PC-3 (cell line): Measurements from ENCODE around the gene NEDD4L. TPM values are rescaled to one million over a fixed set of nuclear protein-coding genes. Genes with fewer than 3 reads are reported as not detected.

Experiments used
- ATAC-seq: fragments of 200-7000 bp; cut with Tn5 transposase; 2 replicates; pipeline ENCODE4 v1.9.1; 2020; ENCODE audit warnings: mild to moderate bottlenecking, moderate library complexity
- BruUV-seq: library from RNA; stranded (reverse); fragments of 400-500 nt; replicated peaks from 2 replicates; lab custom pipeline; 2021; lab: Mats Ljungman, UMichigan
- CTCF ChIA-PET: fragments of 300-600 bp; sonication (Branson Sonifier 250); formaldehyde crosslinking; loops from one replicate; lab custom pipeline; 2022; ENCODE audit warnings: antibody characterized with exemption; lab: Charles Lee
- POLR2A ChIA-PET: fragments of 300-600 bp; sonication (Branson Sonifier 250); formaldehyde crosslinking; loops from one replicate; lab custom pipeline; 2022; ENCODE audit warnings: antibody characterized with exemption; ENCODE audit not compliant: unreplicated experiment; lab: Charles Lee
- DNase-seq: peaks from one replicate; pipeline ENCODE4 v3.0.0-alpha.2; 2015
- H2AFZ ChIP-seq: fragments of 300-600 bp; sonication (generic); 2 replicates; pipeline ENCODE4 v1.6.0; 2016; ENCODE audit warnings: antibody characterized with exemption, low read length
- H3F3A ChIP-seq: fragments of 300-600 bp; sonication (generic); one replicate; pipeline ENCODE4 v1.6.0; 2017; ENCODE audit warnings: antibody characterized with exemption, low read length, control low read depth, mild to moderate bottlenecking; ENCODE audit not compliant: unreplicated experiment
- H3K27ac ChIP-seq: fragments of 300-600 bp; sonication (generic); 2 replicates; pipeline ENCODE4 v1.5.1; 2016; ENCODE audit warnings: mild to moderate bottlenecking, low read length
- H3K27me3 ChIP-seq: fragments of 300-600 bp; sonication (generic); 2 replicates; pipeline ENCODE4 v1.6.1; 2016; ENCODE audit warnings: low read length, mixed read lengths
- H3K36me3 ChIP-seq: fragments of 300-600 bp; sonication (generic); 2 replicates; pipeline ENCODE4 v1.6.1; 2016; ENCODE audit warnings: low read depth, mixed run types, low read length, mixed read lengths
- H3K4me1 ChIP-seq: fragments of 300-600 bp; sonication (generic); 2 replicates; pipeline ENCODE4 v1.5.1; 2016; ENCODE audit warnings: low read length; ENCODE audit not compliant: insufficient read depth
- H3K4me2 ChIP-seq: fragments of 300-600 bp; sonication (generic); 2 replicates; pipeline ENCODE4 v1.6.0; 2016; ENCODE audit warnings: low read length
- H3K4me3 ChIP-seq: fragments of 300-600 bp; sonication (generic); 2 replicates; pipeline ENCODE4 v1.5.1; 2016; ENCODE audit warnings: mild to moderate bottlenecking, low read length, mixed read lengths
- H3K79me2 ChIP-seq: fragments of 300-600 bp; sonication (generic); 2 replicates; pipeline ENCODE4 v1.6.1; 2017; ENCODE audit warnings: low read length, mixed read lengths
- H3K9ac ChIP-seq: fragments of 300-600 bp; sonication (generic); 2 replicates; pipeline ENCODE4 v1.6.0; 2016; ENCODE audit warnings: mild to moderate bottlenecking, low read length
- H3K9me2 ChIP-seq: fragments of 300-600 bp; sonication (generic); replicated peaks from 2 replicates; pipeline ENCODE4 v1.6.1; 2016; ENCODE audit warnings: mixed run types, low read length, mixed read lengths
- H3K9me3 ChIP-seq: fragments of 300-600 bp; sonication (generic); 2 replicates; pipeline ENCODE4 v1.6.1; 2016; ENCODE audit warnings: low read length, mixed read lengths
- H4K20me1 ChIP-seq: fragments of 300-600 bp; sonication (generic); 2 replicates; pipeline ENCODE4 v1.6.1; 2016; ENCODE audit warnings: low read length, mixed read lengths
- EZH2 ChIP-seq: fragments of 300-600 bp; sonication (generic); IDR thresholded peaks from one replicate; pipeline ENCODE4 v1.6.1; 2017; ENCODE audit warnings: antibody characterized with exemption, mild to moderate bottlenecking, low read length; ENCODE audit not compliant: unreplicated experiment
- EZH2phosphoT487 ChIP-seq: fragments of 300-600 bp; sonication (generic); IDR thresholded peaks from 2 replicates; pipeline ENCODE4 v1.6.1; 2018; ENCODE audit warnings: mild to moderate bottlenecking, antibody characterized with exemption, low read length, borderline replicate concordance
- intact Hi-C: fragments of 100-400 bp; cut with micrococcal nuclease; formaldehyde crosslinking; loops from 2 replicates; pipeline ENCODE4 v1.9.0; 2023
- total RNA-seq: library from RNA; depleted of rRNA; stranded (reverse); fragments of >200 nt; gene quantifications from 2 replicates; pipeline ENCODE4 v1.2.3, GENCODE V29; 2014
- TF ChIP-seq, protein P1 (sequence below): fragments of 300-600 bp; sonication (generic); conservative IDR thresholded peaks from 2 replicates; pipeline ENCODE4 v1.5.1; 2017; ENCODE audit warnings: antibody characterized with exemption, low read depth, mild to moderate bottlenecking, low read length

NEDD4L gene
- total RNA-seq, 1 experiment from 2014 or later = 105 TPM

DNA sequence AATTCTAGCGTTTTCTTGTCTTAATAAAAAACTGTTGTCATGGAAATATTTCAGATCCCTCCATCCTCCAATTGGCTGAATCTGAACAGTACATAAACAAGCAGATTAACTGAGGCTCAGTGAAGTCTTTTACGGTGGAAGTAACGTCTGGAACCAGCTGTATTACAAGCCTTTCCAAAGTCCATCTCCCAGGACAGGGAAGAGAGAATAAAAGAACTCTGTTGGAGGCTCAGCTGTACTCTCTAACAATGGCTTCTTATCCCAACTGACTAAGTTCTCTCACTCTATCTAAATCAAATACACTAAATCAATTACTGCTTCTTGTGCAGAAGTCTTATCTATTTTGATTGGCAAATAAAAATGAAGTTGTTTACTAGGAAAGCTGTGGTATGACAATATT is 19.9 kb upstream of the NEDD4L start:
- no peak overlapping the region for H3K9ac ChIP-seq
- no peak overlapping the region for H3K4me3 ChIP-seq
- H3K9me3 ChIP-seq = no peaks in the 10 kb centered on the region
- ATAC-seq (no peak), DNase-seq (no peak)
- ChIA-PET POLR2A (no interaction called here), CTCF (no interaction called here)
- H3K4me2 ChIP-seq = no peak overlapping the region
- H3K9me2 ChIP-seq = no peaks in the 10 kb centered on the region
- H4K20me1 ChIP-seq = no peaks in the 10 kb centered on the region
- no peaks in the 10 kb centered on the region for H3F3A ChIP-seq
- TF ChIP-seq EZH2 (no peak), EZH2phosphoT487 (no peak)
- TF ChIP-seq, protein P1, sequence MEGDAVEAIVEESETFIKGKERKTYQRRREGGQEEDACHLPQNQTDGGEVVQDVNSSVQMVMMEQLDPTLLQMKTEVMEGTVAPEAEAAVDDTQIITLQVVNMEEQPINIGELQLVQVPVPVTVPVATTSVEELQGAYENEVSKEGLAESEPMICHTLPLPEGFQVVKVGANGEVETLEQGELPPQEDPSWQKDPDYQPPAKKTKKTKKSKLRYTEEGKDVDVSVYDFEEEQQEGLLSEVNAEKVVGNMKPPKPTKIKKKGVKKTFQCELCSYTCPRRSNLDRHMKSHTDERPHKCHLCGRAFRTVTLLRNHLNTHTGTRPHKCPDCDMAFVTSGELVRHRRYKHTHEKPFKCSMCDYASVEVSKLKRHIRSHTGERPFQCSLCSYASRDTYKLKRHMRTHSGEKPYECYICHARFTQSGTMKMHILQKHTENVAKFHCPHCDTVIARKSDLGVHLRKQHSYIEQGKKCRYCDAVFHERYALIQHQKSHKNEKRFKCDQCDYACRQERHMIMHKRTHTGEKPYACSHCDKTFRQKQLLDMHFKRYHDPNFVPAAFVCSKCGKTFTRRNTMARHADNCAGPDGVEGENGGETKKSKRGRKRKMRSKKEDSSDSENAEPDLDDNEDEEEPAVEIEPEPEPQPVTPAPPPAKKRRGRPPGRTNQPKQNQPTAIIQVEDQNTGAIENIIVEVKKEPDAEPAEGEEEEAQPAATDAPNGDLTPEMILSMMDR = no peak
- H3K79me2 ChIP-seq = no peaks in the 10 kb centered on the region
- H3K36me3 ChIP-seq = no peaks in the 10 kb centered on the region
- no peaks in the 10 kb centered on the region for H3K27me3 ChIP-seq
- H3K27ac ChIP-seq = no peak overlapping the region
- no TSS peak for BruUV-seq
- intact Hi-C loops = no loop called here
- no peak overlapping the region for H2AFZ ChIP-seq
- H3K4me1 ChIP-seq = peaks cover 8% of the 10 kb centered on the region; the same call in 1 of the 2 replicates

DNA sequence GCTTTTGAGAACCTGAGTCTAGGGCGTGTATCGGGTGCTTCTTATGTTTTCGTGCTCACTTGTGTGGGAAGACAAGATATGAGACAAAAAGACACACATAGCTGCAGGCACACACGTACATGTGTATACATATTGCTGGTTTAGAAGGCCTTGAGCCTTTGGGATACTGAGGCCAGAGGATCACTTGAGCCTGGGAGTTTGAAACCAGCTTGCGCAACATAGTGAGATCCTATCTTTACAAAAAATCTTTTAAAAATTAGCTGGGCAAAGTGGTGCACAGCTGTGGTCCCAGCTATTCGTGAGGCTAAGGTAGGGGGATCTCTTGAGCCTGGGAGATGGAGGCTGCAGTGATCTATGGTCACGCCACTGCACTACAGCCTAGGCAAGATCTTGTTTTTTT is 18.8 kb upstream of the NEDD4L start:
- H2AFZ ChIP-seq = no peak overlapping the region
- no peak overlapping the region for H3K4me2 ChIP-seq
- H3K4me1 ChIP-seq = peaks cover 8% of the 10 kb centered on the region; the same call in 1 of the 2 replicates
- no peaks in the 10 kb centered on the region for H3K9me3 ChIP-seq
- no peaks in the 10 kb centered on the region for H4K20me1 ChIP-seq
- ATAC-seq (no peak), DNase-seq (no peak)
- H3K4me3 ChIP-seq = no peak overlapping the region
- no peaks in the 10 kb centered on the region for H3K27me3 ChIP-seq
- H3K9me2 ChIP-seq = no peaks in the 10 kb centered on the region
- no peaks in the 10 kb centered on the region for H3F3A ChIP-seq
- intact Hi-C loops = no loop called here
- no peaks in the 10 kb centered on the region for H3K36me3 ChIP-seq
- no peak for TF ChIP-seq EZH2
- no peak for TF ChIP-seq EZH2phosphoT487
- TF ChIP-seq, protein P1 = no peak
- ChIA-PET POLR2A (no interaction called here), CTCF (no interaction called here)
- no peak overlapping the region for H3K27ac ChIP-seq
- H3K79me2 ChIP-seq = no peaks in the 10 kb centered on the region
- BruUV-seq = no TSS peak
- H3K9ac ChIP-seq = no peak overlapping the region

DNA sequence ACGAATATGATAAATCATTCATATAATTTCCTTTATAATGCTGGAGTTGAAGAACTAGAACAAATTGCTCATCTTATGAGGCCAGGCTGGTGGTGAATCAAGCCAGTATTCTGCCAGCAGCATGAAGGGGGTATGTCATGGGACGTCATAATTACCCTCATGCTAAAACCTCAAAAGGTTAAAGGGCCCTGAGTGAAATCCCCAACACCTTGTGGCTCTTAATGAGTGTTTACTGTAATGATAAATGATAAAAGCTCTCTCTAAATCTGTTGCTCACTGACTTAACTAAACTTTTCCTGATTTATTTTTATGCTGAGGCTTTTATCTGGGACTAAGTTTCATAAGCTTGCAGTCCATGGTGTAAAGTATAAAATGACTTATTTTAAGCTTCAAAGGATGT is 18.3 kb upstream of the NEDD4L start:
- Histone ChIP-seq H3F3A (no peaks in the 10 kb centered on the region), H3K36me3 (no peaks in the 10 kb centered on the region), H3K9ac (no peak overlapping the region), H3K4me2 (no peak overlapping the region), H2AFZ (no peak overlapping the region), H3K79me2 (no peaks in the 10 kb centered on the region), H3K27me3 (no peaks in the 10 kb centered on the region), H3K4me1 (peaks cover 8% of the 10 kb centered on the region; the same call in 1 of the 2 replicates), H3K9me3 (no peaks in the 10 kb centered on the region), H4K20me1 (no peaks in the 10 kb centered on the region), H3K4me3 (no peak overlapping the region), H3K27ac (no peak overlapping the region), H3K9me2 (no peaks in the 10 kb centered on the region)
- DNase-seq (no peak), ATAC-seq (no peak)
- TF ChIP-seq EZH2 (no peak), EZH2phosphoT487 (no peak)
- TF ChIP-seq, protein P1 = no peak
- ChIA-PET CTCF (no interaction called here), POLR2A (no interaction called here)
- BruUV-seq = no TSS peak
- intact Hi-C loops = no loop called here
